Rectal smooth muscle tissue (tissue), 1 donor: ENCODE data around the gene RSAD2.

Source experiments
- H3K27ac ChIP-seq: one replicate; pipeline ENCODE4 v1.7.0; 2013; ENCODE audit warnings: low read depth, low read length, inconsistent platforms
- H3K27me3 ChIP-seq: one replicate; pipeline ENCODE4 v1.7.0; 2013; ENCODE audit warnings: low read length; ENCODE audit not compliant: control insufficient read depth, insufficient read depth
- H3K36me3 ChIP-seq: one replicate; pipeline ENCODE4 v1.7.0; 2013; ENCODE audit warnings: low read length; ENCODE audit not compliant: control insufficient read depth, insufficient read depth
- H3K4me1 ChIP-seq: one replicate; pipeline ENCODE4 v1.7.0; 2013; ENCODE audit warnings: low read length; ENCODE audit not compliant: control insufficient read depth, insufficient read depth
- H3K4me3 ChIP-seq: one replicate; pipeline ENCODE4 v1.7.0; 2013; ENCODE audit warnings: low read length
- H3K9ac ChIP-seq: one replicate; pipeline ENCODE4 v1.7.0; 2013; ENCODE audit warnings: low read length

The RSAD2 gene

GRCh38 chr2:6945821-6946220 lies 68.2 kb downstream of the RSAD2 start:
- peaks cover 5% of the 10 kb centered on the region for H3K4me1 ChIP-seq
- H3K9ac ChIP-seq, result no peak overlapping the region
- H3K4me3 ChIP-seq, result no peak overlapping the region
- H3K27ac ChIP-seq, result no peak overlapping the region
- H3K27me3 ChIP-seq, result no peaks in the 10 kb centered on the region
- peaks cover 3% of the 10 kb centered on the region for H3K36me3 ChIP-seq

GRCh38 chr2:6946722-6947121 lies 69.1 kb downstream of the RSAD2 start:
- Histone ChIP-seq H3K4me1 (peaks cover 2% of the 10 kb centered on the region), H3K36me3 (no peaks in the 10 kb centered on the region), H3K9ac (no peak overlapping the region), H3K4me3 (no peak overlapping the region), H3K27me3 (no peaks in the 10 kb centered on the region), H3K27ac (no peak overlapping the region)
